Liver (tissue), 9 donors: ENCODE measurements around the gene ZNF57. TPM values are rescaled to one million over a fixed set of nuclear protein-coding genes. Genes with fewer than 3 reads are reported as not detected.
A peak's percentile ranks its signal among the peaks of the same experiment; 100 is the strongest.
"Not testable (repeated sequence)": the region's sequence is repeated elsewhere in the genome, so short reads cannot be mapped to it uniquely, and the experiment has no call there.

ENCODE experiments used
- DNase-seq: peaks from one replicate; pipeline ENCODE4 v3.0.0-alpha.2; 2017; ENCODE audit warnings: low spot score
- H3K27ac ChIP-seq, 2 donors: one replicate each; pipeline ENCODE4 v1.7.0; 2013; ENCODE audit warnings: inconsistent platforms in 2 of 2, low read length in 2 of 2, control low read depth in 1 of 2, low read depth in 1 of 2, mild to moderate bottlenecking in 1 of 2
- H3K27me3 ChIP-seq, 4 donors: one replicate each; pipeline versions ENCODE4 v1.6.1 to v1.7.0; 2013; ENCODE audit warnings: low read length in 3 of 4, inconsistent platforms in 1 of 4, mild to moderate bottlenecking in 1 of 4, moderate library complexity in 1 of 4; ENCODE audit not compliant: control insufficient read depth in 4 of 4, insufficient read depth in 4 of 4
- H3K36me3 ChIP-seq, 4 donors: one replicate each; pipeline versions ENCODE4 v1.6.1 to v1.7.0; 2013; ENCODE audit warnings: low read length in 3 of 4, mild to moderate bottlenecking in 3 of 4, low read depth in 1 of 4, moderate library complexity in 1 of 4; ENCODE audit not compliant: control insufficient read depth in 4 of 4, insufficient read depth in 3 of 4
- H3K4me1 ChIP-seq, 4 donors: one replicate each; pipeline versions ENCODE4 v1.6.1 to v1.7.0; 2013; ENCODE audit warnings: low read length in 3 of 4, mild to moderate bottlenecking in 3 of 4, moderate library complexity in 1 of 4; ENCODE audit not compliant: control insufficient read depth in 4 of 4, insufficient read depth in 4 of 4
- H3K4me3 ChIP-seq, 3 donors: one replicate each; pipeline versions ENCODE4 v1.6.1 to v1.7.0; 2013; ENCODE audit warnings: low read length in 3 of 3, control low read depth in 1 of 3, low read depth in 1 of 3, mild to moderate bottlenecking in 1 of 3
- H3K9ac ChIP-seq, 2 donors: one replicate each; pipeline ENCODE4 v1.7.0; 2013; ENCODE audit warnings: low read length in 2 of 2, mild to moderate bottlenecking in 2 of 2, moderate library complexity in 2 of 2, control low read depth in 1 of 2, low read depth in 1 of 2
- H3K9me3 ChIP-seq, 4 donors: one replicate each; pipeline versions ENCODE4 v1.6.1 to v1.7.0; 2013; ENCODE audit warnings: low read length in 3 of 4; ENCODE audit not compliant: control insufficient read depth in 4 of 4
- EGR1 ChIP-seq, 2 donors: IDR thresholded peaks; 2 replicates each; pipeline ENCODE4 v1.6.1; 2016 to 2018; ENCODE audit warnings: antibody characterized with exemption in 2 of 2, low read depth in 2 of 2
- FOXA1 ChIP-seq: IDR thresholded peaks from 2 replicates; pipeline ENCODE4 v1.6.1; 2016; ENCODE audit warnings: antibody characterized with exemption
- FOXA2 ChIP-seq: IDR thresholded peaks from 2 replicates; pipeline ENCODE4 v1.6.1; 2016; ENCODE audit warnings: antibody characterized with exemption
- GABPA ChIP-seq, 2 donors: IDR thresholded peaks in 1 of 2; conservative IDR thresholded peaks in 1 of 2; 2 replicates each; pipeline ENCODE4 v1.6.1; 2016; ENCODE audit warnings: antibody characterized with exemption in 2 of 2, mild to moderate bottlenecking in 1 of 2, moderate library complexity in 1 of 2
- HNF4A ChIP-seq, 2 donors: conservative IDR thresholded peaks; 2 replicates each; pipeline ENCODE4 v1.6.1; 2016; ENCODE audit warnings: antibody characterized with exemption in 2 of 2, mild to moderate bottlenecking in 2 of 2
- JUND ChIP-seq, 2 donors: IDR thresholded peaks; 2 replicates each; pipeline ENCODE4 v1.6.1; 2016; ENCODE audit warnings: antibody characterized with exemption in 2 of 2
- RAD21 ChIP-seq, 2 donors: IDR thresholded peaks; 2 replicates each; pipeline ENCODE4 v1.6.1; 2016; ENCODE audit warnings: antibody characterized with exemption in 2 of 2, mild to moderate bottlenecking in 2 of 2
- RXRA ChIP-seq, 2 donors: IDR thresholded peaks; 2 replicates each; pipeline ENCODE4 v1.6.1; 2017 to 2018; ENCODE audit warnings: antibody characterized with exemption in 2 of 2, mild to moderate bottlenecking in 1 of 2
- SP1 ChIP-seq: IDR thresholded peaks from 2 replicates; pipeline ENCODE4 v1.6.1; 2018; ENCODE audit warnings: antibody characterized with exemption, mild to moderate bottlenecking
- TAF1 ChIP-seq: conservative IDR thresholded peaks from 2 replicates; pipeline ENCODE4 v1.6.1; 2016; ENCODE audit warnings: antibody characterized with exemption, mild to moderate bottlenecking
- YY1 ChIP-seq: IDR thresholded peaks from 2 replicates; pipeline ENCODE4 v1.6.1; 2016; ENCODE audit warnings: antibody characterized with exemption, mild to moderate bottlenecking
- WGBS: extraction: QIAGEN DNeasy Blood & Tissue Kit; methylation state at CpG from one replicate; pipeline ENCODE4 v1.1.7; 2013; 5-methylcytosine and 5-hydroxymethylcytosine counted together
- polyA plus RNA-seq, 2 donors: library from polyadenylated mRNA; stranded (reverse) in 1 of 2; unstranded in 1 of 2; fragments of 200-250 nt in 1 of 2; fragments of >200 nt in 1 of 2; fragmentation: Nextera tagmentation in 1 of 2; extraction: Ambion mirVana in 1 of 2; gene quantifications; one replicate each; pipeline versions ENCODE4 v1.2.1 to v1.2.3, GENCODE V29; 2013 to 2015
- total RNA-seq, 2 donors: library from RNA; depleted of rRNA; stranded (reverse); fragments of >200 nt; gene quantifications; one replicate each; pipeline ENCODE4 v1.2.3, GENCODE V29; 2014
- TF ChIP-seq, protein P1 (sequence below): IDR thresholded peaks from 2 replicates; pipeline ENCODE4 v1.6.1; 2016; ENCODE audit warnings: antibody characterized with exemption
- TF ChIP-seq, protein P2 (sequence below): fragments of 150-350 bp; IDR thresholded peaks from 2 replicates; pipeline ENCODE4 v1.5.1; 2017; ENCODE audit warnings: improper control_type of control experiment, low read depth, low read length; ENCODE audit not compliant: missing input control
- TF ChIP-seq, protein P3 (sequence below): IDR thresholded peaks from 2 replicates; pipeline ENCODE4 v1.6.1; 2016; ENCODE audit warnings: antibody characterized with exemption
- TF ChIP-seq, protein P4 (sequence below): IDR thresholded peaks from 2 replicates; pipeline ENCODE4 v1.6.1; 2016; ENCODE audit warnings: antibody characterized with exemption, mild to moderate bottlenecking
- TF ChIP-seq, protein P5 (sequence below): IDR thresholded peaks from 2 replicates; pipeline ENCODE4 v1.6.1; 2016; ENCODE audit warnings: antibody characterized with exemption
- donor health status: healthy.
- donor health status: healthy.
- donor health status: healthy.
- donor health status: healthy.
- donor health status: healthy.

The ZNF57 gene
- total and polyA plus RNA-seq, 4 donors = 1.3 to 2.8 (median 1.8) TPM

DNA sequence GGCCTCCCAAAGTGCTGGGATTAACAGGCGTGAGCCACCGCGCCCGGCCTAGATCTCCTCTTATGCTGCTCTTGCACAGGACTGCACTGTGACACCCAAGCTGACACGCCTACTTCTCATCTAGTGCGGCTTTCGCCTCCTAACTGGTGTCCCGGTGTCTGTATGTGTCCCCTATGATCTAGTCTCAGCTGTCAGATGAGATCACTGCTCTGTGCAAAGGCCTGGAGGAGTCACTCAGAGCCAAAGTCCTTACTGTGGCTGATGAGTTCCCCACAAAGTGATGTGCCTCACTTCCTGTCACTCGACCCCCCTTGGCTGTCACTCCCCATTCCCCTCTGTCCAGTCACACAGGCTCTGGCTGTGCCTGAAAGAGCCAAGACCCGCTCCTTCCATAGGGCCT is 31.1 kb upstream of the ZNF57 start:
- Histone ChIP-seq H3K9me3 (peaks cover 0 to 2% (median 0%) of the 10 kb centered on the region in 4 donors), H3K4me1 (no peaks in the 10 kb centered on the region), H3K27me3 (no peaks in the 10 kb centered on the region), H3K27ac (no peak overlapping the region), H3K4me3 (no peak overlapping the region), H3K9ac (no peak overlapping the region), H3K36me3 (no peaks in the 10 kb centered on the region)
- WGBS = 86% methylated on average over 10 of the region's 10 CpGs
- TF ChIP-seq JUND (IDR thresholded peaks at IDR 0.05) (no peak), HNF4A (conservative IDR thresholded peaks at IDR 0.05) (no peak), YY1 (no peak), TAF1 (no peak), RAD21 (IDR thresholded peaks at IDR 0.05) (no peak), SP1 (no peak), GABPA (IDR thresholded peaks at IDR 0.05 in 1 of 2, conservative IDR thresholded peaks at IDR 0.05 in 1 of 2) (no peak), EGR1 (IDR thresholded peaks at IDR 0.05; ENCODE audit: low read depth in 2 of 2) (no peak), FOXA2 (no peak), FOXA1 (no peak), RXRA (IDR thresholded peaks at IDR 0.05) (no peak)
- TF ChIP-seq, protein P1, sequence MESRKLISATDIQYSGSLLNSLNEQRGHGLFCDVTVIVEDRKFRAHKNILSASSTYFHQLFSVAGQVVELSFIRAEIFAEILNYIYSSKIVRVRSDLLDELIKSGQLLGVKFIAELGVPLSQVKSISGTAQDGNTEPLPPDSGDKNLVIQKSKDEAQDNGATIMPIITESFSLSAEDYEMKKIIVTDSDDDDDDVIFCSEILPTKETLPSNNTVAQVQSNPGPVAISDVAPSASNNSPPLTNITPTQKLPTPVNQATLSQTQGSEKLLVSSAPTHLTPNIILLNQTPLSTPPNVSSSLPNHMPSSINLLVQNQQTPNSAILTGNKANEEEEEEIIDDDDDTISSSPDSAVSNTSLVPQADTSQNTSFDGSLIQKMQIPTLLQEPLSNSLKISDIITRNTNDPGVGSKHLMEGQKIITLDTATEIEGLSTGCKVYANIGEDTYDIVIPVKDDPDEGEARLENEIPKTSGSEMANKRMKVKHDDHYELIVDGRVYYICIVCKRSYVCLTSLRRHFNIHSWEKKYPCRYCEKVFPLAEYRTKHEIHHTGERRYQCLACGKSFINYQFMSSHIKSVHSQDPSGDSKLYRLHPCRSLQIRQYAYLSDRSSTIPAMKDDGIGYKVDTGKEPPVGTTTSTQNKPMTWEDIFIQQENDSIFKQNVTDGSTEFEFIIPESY = no peak
- TF ChIP-seq, protein P2, sequence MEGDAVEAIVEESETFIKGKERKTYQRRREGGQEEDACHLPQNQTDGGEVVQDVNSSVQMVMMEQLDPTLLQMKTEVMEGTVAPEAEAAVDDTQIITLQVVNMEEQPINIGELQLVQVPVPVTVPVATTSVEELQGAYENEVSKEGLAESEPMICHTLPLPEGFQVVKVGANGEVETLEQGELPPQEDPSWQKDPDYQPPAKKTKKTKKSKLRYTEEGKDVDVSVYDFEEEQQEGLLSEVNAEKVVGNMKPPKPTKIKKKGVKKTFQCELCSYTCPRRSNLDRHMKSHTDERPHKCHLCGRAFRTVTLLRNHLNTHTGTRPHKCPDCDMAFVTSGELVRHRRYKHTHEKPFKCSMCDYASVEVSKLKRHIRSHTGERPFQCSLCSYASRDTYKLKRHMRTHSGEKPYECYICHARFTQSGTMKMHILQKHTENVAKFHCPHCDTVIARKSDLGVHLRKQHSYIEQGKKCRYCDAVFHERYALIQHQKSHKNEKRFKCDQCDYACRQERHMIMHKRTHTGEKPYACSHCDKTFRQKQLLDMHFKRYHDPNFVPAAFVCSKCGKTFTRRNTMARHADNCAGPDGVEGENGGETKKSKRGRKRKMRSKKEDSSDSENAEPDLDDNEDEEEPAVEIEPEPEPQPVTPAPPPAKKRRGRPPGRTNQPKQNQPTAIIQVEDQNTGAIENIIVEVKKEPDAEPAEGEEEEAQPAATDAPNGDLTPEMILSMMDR = no peak
- TF ChIP-seq, protein P3, sequence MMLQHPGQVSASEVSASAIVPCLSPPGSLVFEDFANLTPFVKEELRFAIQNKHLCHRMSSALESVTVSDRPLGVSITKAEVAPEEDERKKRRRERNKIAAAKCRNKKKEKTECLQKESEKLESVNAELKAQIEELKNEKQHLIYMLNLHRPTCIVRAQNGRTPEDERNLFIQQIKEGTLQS = no peak
- TF ChIP-seq, protein P4, sequence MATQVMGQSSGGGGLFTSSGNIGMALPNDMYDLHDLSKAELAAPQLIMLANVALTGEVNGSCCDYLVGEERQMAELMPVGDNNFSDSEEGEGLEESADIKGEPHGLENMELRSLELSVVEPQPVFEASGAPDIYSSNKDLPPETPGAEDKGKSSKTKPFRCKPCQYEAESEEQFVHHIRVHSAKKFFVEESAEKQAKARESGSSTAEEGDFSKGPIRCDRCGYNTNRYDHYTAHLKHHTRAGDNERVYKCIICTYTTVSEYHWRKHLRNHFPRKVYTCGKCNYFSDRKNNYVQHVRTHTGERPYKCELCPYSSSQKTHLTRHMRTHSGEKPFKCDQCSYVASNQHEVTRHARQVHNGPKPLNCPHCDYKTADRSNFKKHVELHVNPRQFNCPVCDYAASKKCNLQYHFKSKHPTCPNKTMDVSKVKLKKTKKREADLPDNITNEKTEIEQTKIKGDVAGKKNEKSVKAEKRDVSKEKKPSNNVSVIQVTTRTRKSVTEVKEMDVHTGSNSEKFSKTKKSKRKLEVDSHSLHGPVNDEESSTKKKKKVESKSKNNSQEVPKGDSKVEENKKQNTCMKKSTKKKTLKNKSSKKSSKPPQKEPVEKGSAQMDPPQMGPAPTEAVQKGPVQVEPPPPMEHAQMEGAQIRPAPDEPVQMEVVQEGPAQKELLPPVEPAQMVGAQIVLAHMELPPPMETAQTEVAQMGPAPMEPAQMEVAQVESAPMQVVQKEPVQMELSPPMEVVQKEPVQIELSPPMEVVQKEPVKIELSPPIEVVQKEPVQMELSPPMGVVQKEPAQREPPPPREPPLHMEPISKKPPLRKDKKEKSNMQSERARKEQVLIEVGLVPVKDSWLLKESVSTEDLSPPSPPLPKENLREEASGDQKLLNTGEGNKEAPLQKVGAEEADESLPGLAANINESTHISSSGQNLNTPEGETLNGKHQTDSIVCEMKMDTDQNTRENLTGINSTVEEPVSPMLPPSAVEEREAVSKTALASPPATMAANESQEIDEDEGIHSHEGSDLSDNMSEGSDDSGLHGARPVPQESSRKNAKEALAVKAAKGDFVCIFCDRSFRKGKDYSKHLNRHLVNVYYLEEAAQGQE = no peak
- TF ChIP-seq, protein P5, sequence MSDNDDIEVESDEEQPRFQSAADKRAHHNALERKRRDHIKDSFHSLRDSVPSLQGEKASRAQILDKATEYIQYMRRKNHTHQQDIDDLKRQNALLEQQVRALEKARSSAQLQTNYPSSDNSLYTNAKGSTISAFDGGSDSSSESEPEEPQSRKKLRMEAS = no peak
- DNase-seq = no peak

DNA sequence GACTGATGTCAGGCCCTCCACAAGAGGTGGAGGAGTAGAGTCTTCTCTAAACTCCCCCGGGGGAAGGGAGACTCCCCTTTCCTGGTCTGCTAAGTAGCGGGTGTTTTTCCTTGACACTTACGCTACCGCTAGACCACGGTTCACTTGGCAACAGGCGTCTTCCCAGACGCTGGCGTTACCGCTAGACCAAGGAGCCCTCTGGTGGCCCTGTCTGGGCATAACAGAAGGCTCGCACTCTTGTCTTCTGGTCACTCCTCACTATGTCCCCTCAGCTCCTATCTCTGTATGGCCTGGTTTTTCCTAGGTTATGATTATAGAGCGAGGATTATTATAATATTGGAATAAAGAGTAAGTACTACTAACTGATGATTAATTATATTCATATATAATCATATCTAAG is 28.6 kb upstream of the ZNF57 start:
- H3K4me3 ChIP-seq, H3K36me3 ChIP-seq, H3K9ac ChIP-seq, H3K4me1 ChIP-seq, DNase-seq, H3K27ac ChIP-seq, H3K27me3 ChIP-seq: not testable (repeated sequence)
- 18% methylated on average over 11 of the region's 11 CpGs for WGBS
- TF ChIP-seq, protein P2 = peak; percentile 5
- TF ChIP-seq RAD21 (IDR thresholded peaks at IDR 0.05) = peak; percentile 18 to 59
- H3K9me3 ChIP-seq = peaks cover under 1 to 10% (median 2%) of the 10 kb centered on the region in 4 donors
